ENCODE results near the gene TMC1. TPM values are rescaled to one million over a fixed set of nuclear protein-coding genes. Genes with fewer than 3 reads are reported as not detected.

TMC1 gene
- total and polyA plus RNA-seq, 2 of the 8 experiments (the other 6 are each of a cell fraction or from before 2014, with no cell fraction given): 0.95 to 0.98 TPM

DNA sequence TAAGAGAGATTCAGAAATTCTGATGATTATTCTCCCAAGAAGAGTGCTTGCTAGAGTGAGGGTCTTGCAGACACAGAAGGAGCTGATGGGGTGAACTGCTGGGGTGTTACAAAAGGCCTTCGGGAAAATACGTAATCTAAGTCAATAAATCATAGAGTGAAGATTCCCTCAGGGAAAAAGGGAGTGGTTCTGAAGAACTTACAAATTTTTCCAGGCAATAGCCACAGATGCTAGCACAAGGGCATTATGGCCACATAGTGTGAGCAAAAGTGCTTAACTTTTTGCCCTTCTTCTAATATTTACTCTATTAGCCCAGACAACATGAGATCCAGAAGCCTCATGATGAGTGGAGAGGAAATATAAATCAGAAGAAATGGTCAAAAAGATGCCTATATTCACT, 137.3 kb downstream of the TMC1 start (continued):
- TF ChIP-seq, protein P1, sequence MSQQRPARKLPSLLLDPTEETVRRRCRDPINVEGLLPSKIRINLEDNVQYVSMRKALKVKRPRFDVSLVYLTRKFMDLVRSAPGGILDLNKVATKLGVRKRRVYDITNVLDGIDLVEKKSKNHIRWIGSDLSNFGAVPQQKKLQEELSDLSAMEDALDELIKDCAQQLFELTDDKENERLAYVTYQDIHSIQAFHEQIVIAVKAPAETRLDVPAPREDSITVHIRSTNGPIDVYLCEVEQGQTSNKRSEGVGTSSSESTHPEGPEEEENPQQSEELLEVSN (IDR thresholded peaks at IDR 0.05): no peak
- TF ChIP-seq EP300 (IDR thresholded peaks at IDR 0.05; ENCODE audit: borderline replicate concordance in 1 of 2, low read depth in 2 of 2, low read length in 2 of 2): no peak
- TF ChIP-seq, protein P2, sequence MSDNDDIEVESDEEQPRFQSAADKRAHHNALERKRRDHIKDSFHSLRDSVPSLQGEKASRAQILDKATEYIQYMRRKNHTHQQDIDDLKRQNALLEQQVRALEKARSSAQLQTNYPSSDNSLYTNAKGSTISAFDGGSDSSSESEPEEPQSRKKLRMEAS (IDR thresholded peaks at IDR 0.05): no peak
- TF ChIP-seq EZH2 (IDR thresholded peaks at IDR 0.05; ENCODE audit: low read depth, low read length, severe bottlenecking): no peak

All from H1 (cell line).